ENCODE data around the gene SOCS1.

SOCS1 gene

GRCh38 chr16:11239644-11240632 lies 16.1 kb downstream of the SOCS1 start:
- H2AFZ ChIP-seq (ENCODE audit: insufficient read depth, low read length, poor library complexity), result no peak overlapping the region
- no peak for DNase-seq
- no peak overlapping the region for H4K8ac ChIP-seq (ENCODE audit: low read depth, low read length)
- H3K4me3 ChIP-seq (ENCODE audit: low read depth, low read length), result no peak overlapping the region
- H4K12ac ChIP-seq (ENCODE audit: low read depth, low read length), result no peak overlapping the region
- no peaks in the 10 kb centered on the region for H3K79me2 ChIP-seq (ENCODE audit: control insufficient read depth, insufficient read depth, low read length, poor library complexity)
- no peaks in the 10 kb centered on the region for H3K27me3 ChIP-seq (ENCODE audit: insufficient read depth, low read length)
- no peak overlapping the region for H4K91ac ChIP-seq (ENCODE audit: low read depth, low read length)
- no peak overlapping the region for H3K9ac ChIP-seq (ENCODE audit: low read length)
- WGBS (ENCODE audit: extremely low coverage, insufficient coverage, insufficient read length), result no CpG with 5 or more reads among the region's 10 CpGs
- H3K36me3 ChIP-seq (ENCODE audit: control insufficient read depth in 1 of 2, insufficient read depth in 2 of 2, low read length in 2 of 2), result no peaks in the 10 kb centered on the region
- H3K4me1 ChIP-seq (ENCODE audit: control insufficient read depth in 1 of 2, insufficient read depth in 2 of 2, low read length in 2 of 2), result no peaks in the 10 kb centered on the region
- H3K27ac ChIP-seq (ENCODE audit: low read depth, low read length), result no peak overlapping the region
- H3K9me3 ChIP-seq (ENCODE audit: insufficient read depth, low read depth, low read length), result no peaks in the 10 kb centered on the region
- H2BK120ac ChIP-seq (ENCODE audit: insufficient read depth, low read length, poor library complexity), result no peak overlapping the region
- no peak overlapping the region for H2BK5ac ChIP-seq (ENCODE audit: low read depth, low read length, poor library complexity)
- H3K14ac ChIP-seq (ENCODE audit: low read length), result no peak overlapping the region
- no peak overlapping the region for H2AK5ac ChIP-seq (ENCODE audit: low read length)
- no peaks in the 10 kb centered on the region for H3K79me1 ChIP-seq (ENCODE audit: low read length)
- H3K23ac ChIP-seq (ENCODE audit: low read length), result no peak overlapping the region
- no peak overlapping the region for H3K4me2 ChIP-seq (ENCODE audit: low read length)
- H2BK12ac ChIP-seq (ENCODE audit: low read length), result no peak overlapping the region
- H3K4ac ChIP-seq (ENCODE audit: low read depth, low read length), result no peak overlapping the region
- H3K18ac ChIP-seq (ENCODE audit: low read length), result no peak overlapping the region

- Histone ChIP-seq H3K4me3 (ENCODE audit: low read depth, low read length) (no peak overlapping the region), H3K79me2 (ENCODE audit: control insufficient read depth, insufficient read depth, low read length, poor library complexity) (no peaks in the 10 kb centered on the region), H4K8ac (ENCODE audit: low read depth, low read length) (no peak overlapping the region), H2AK5ac (ENCODE audit: low read length) (no peak overlapping the region), H3K23ac (ENCODE audit: low read length) (no peak overlapping the region), H4K91ac (ENCODE audit: low read depth, low read length) (no peak overlapping the region), H3K14ac (ENCODE audit: low read length) (no peak overlapping the region), H3K9me3 (ENCODE audit: insufficient read depth, low read depth, low read length) (no peaks in the 10 kb centered on the region), H3K18ac (ENCODE audit: low read length) (no peak overlapping the region), H2BK12ac (ENCODE audit: low read length) (no peak overlapping the region), H2AFZ (ENCODE audit: insufficient read depth, low read length, poor library complexity) (no peak overlapping the region), H3K9ac (ENCODE audit: low read length) (no peak overlapping the region), H3K4me2 (ENCODE audit: low read length) (no peak overlapping the region), H4K12ac (ENCODE audit: low read depth, low read length) (no peak overlapping the region), H3K27me3 (ENCODE audit: insufficient read depth, low read length) (no peaks in the 10 kb centered on the region), H2BK5ac (ENCODE audit: low read depth, low read length, poor library complexity) (no peak overlapping the region), H3K4ac (ENCODE audit: low read depth, low read length) (no peak overlapping the region), H2BK120ac (ENCODE audit: insufficient read depth, low read length, poor library complexity) (no peak overlapping the region), H3K4me1 (ENCODE audit: control insufficient read depth in 1 of 2, insufficient read depth in 2 of 2, low read length in 2 of 2) (no peaks in the 10 kb centered on the region), H3K27ac (ENCODE audit: low read depth, low read length) (no peak overlapping the region), H3K79me1 (ENCODE audit: low read length) (no peaks in the 10 kb centered on the region), H3K36me3 (ENCODE audit: control insufficient read depth in 1 of 2, insufficient read depth in 2 of 2, low read length in 2 of 2) (no peaks in the 10 kb centered on the region)
- no peak for DNase-seq
- WGBS (ENCODE audit: extremely low coverage, insufficient coverage, insufficient read length), result no CpG with 5 or more reads among the region's 15 CpGs
Observed at GRCh38 chr16:11238272-11239202, 17.5 kb downstream of the SOCS1 start.

GRCh38 chr16:11236461-11237254 lies 19.3 kb downstream of the SOCS1 start:
- Histone ChIP-seq H2AFZ (ENCODE audit: insufficient read depth, low read length, poor library complexity) (no peak overlapping the region), H2BK12ac (ENCODE audit: low read length) (no peak overlapping the region), H3K4me1 (ENCODE audit: control insufficient read depth in 1 of 2, insufficient read depth in 2 of 2, low read length in 2 of 2) (no peaks in the 10 kb centered on the region), H4K12ac (ENCODE audit: low read depth, low read length) (no peak overlapping the region), H3K36me3 (ENCODE audit: control insufficient read depth in 1 of 2, insufficient read depth in 2 of 2, low read length in 2 of 2) (no peaks in the 10 kb centered on the region), H3K4ac (ENCODE audit: low read depth, low read length) (no peak overlapping the region), H3K4me3 (ENCODE audit: low read depth, low read length) (no peak overlapping the region), H3K18ac (ENCODE audit: low read length) (no peak overlapping the region), H3K9me3 (ENCODE audit: insufficient read depth, low read depth, low read length) (no peaks in the 10 kb centered on the region), H3K27me3 (ENCODE audit: insufficient read depth, low read length) (no peaks in the 10 kb centered on the region), H3K23ac (ENCODE audit: low read length) (no peak overlapping the region), H4K8ac (ENCODE audit: low read depth, low read length) (no peak overlapping the region), H2BK5ac (ENCODE audit: low read depth, low read length, poor library complexity) (no peak overlapping the region), H3K9ac (ENCODE audit: low read length) (no peak overlapping the region), H3K4me2 (ENCODE audit: low read length) (no peak overlapping the region), H3K79me1 (ENCODE audit: low read length) (no peaks in the 10 kb centered on the region), H2AK5ac (ENCODE audit: low read length) (no peak overlapping the region), H3K79me2 (ENCODE audit: control insufficient read depth, insufficient read depth, low read length, poor library complexity) (no peaks in the 10 kb centered on the region), H2BK120ac (ENCODE audit: insufficient read depth, low read length, poor library complexity) (no peak overlapping the region), H4K91ac (ENCODE audit: low read depth, low read length) (no peak overlapping the region), H3K14ac (ENCODE audit: low read length) (no peak overlapping the region), H3K27ac (ENCODE audit: low read depth, low read length) (no peak overlapping the region)
- DNase-seq, result no peak
- WGBS (ENCODE audit: extremely low coverage, insufficient coverage, insufficient read length), result no CpG with 5 or more reads among the region's 10 CpGs

- no peaks in the 10 kb centered on the region for H3K27me3 ChIP-seq (ENCODE audit: insufficient read depth, low read length)
- no peak overlapping the region for H2BK5ac ChIP-seq (ENCODE audit: low read depth, low read length, poor library complexity)
- H2AFZ ChIP-seq (ENCODE audit: insufficient read depth, low read length, poor library complexity), result no peak overlapping the region
- no peaks in the 10 kb centered on the region for H3K79me1 ChIP-seq (ENCODE audit: low read length)
- no CpG with 5 or more reads among the region's 5 CpGs for WGBS (ENCODE audit: extremely low coverage, insufficient coverage, insufficient read length)
- DNase-seq, result no peak
- no peak overlapping the region for H3K18ac ChIP-seq (ENCODE audit: low read length)
- H4K12ac ChIP-seq (ENCODE audit: low read depth, low read length), result no peak overlapping the region
- H3K4me2 ChIP-seq (ENCODE audit: low read length), result no peak overlapping the region
- no peak overlapping the region for H2BK120ac ChIP-seq (ENCODE audit: insufficient read depth, low read length, poor library complexity)
- no peak overlapping the region for H2AK5ac ChIP-seq (ENCODE audit: low read length)
- H3K14ac ChIP-seq (ENCODE audit: low read length), result no peak overlapping the region
- H3K4ac ChIP-seq (ENCODE audit: low read depth, low read length), result no peak overlapping the region
- no peak overlapping the region for H2BK12ac ChIP-seq (ENCODE audit: low read length)
- no peak overlapping the region for H3K9ac ChIP-seq (ENCODE audit: low read length)
- H3K79me2 ChIP-seq (ENCODE audit: control insufficient read depth, insufficient read depth, low read length, poor library complexity), result no peaks in the 10 kb centered on the region
- H4K8ac ChIP-seq (ENCODE audit: low read depth, low read length), result no peak overlapping the region
- H3K23ac ChIP-seq (ENCODE audit: low read length), result no peak overlapping the region
- H3K36me3 ChIP-seq (ENCODE audit: control insufficient read depth in 1 of 2, insufficient read depth in 2 of 2, low read length in 2 of 2), result no peaks in the 10 kb centered on the region
- no peaks in the 10 kb centered on the region for H3K4me1 ChIP-seq (ENCODE audit: control insufficient read depth in 1 of 2, insufficient read depth in 2 of 2, low read length in 2 of 2)
- no peak overlapping the region for H4K91ac ChIP-seq (ENCODE audit: low read depth, low read length)
- no peak overlapping the region for H3K27ac ChIP-seq (ENCODE audit: low read depth, low read length)
- H3K4me3 ChIP-seq (ENCODE audit: low read depth, low read length), result no peak overlapping the region
- H3K9me3 ChIP-seq (ENCODE audit: insufficient read depth, low read depth, low read length), result no peaks in the 10 kb centered on the region
Observed at GRCh38 chr16:11235703-11235991, 20.4 kb downstream of the SOCS1 start.
